HEK293 (cell line): ENCODE measurements around the gene SLC6A3.

Experiments
- CTCF ChIA-PET: fragments of 350-600 bp; formaldehyde crosslinking; extraction: SDS; loops from one replicate; lab custom pipeline; 2021; ENCODE audit warnings: antibody characterized with exemption; lab: Yijun Ruan, JAX
- POLR2A ChIA-PET: fragments of 300-600 bp; formaldehyde crosslinking; extraction: SDS; loops from one replicate; lab custom pipeline; 2020; ENCODE audit warnings: antibody characterized with exemption, inconsistent platforms; lab: Yijun Ruan, JAX
- H3K27ac ChIP-seq: fragments of 200-500 bp; sonication (Bioruptor generic); 2 replicates; pipeline ENCODE4 v1.5.1; 2014; ENCODE audit warnings: low read depth, low read length, control low read depth, inconsistent platforms; ENCODE audit errors: extremely low read depth
- H3K36me3 ChIP-seq, 2 experiments: fragments of 200-500 bp in 1 of 2; sonication (Bioruptor generic) in 1 of 2; 1 replicate in 1 of 2; 2 replicates in 1 of 2; pipeline ENCODE4 v1.5.1; 2014 to 2017; ENCODE audit warnings: inconsistent platforms in 2 of 2, low read length in 2 of 2; ENCODE audit not compliant: control insufficient read depth in 2 of 2, insufficient read depth in 1 of 2
- H3K4me1 ChIP-seq: fragments of 200-500 bp; sonication (Bioruptor generic); 2 replicates; pipeline ENCODE4 v1.5.1; 2014; ENCODE audit warnings: mild to moderate bottlenecking, low read length, inconsistent platforms; ENCODE audit not compliant: control insufficient read depth, insufficient read depth
- H3K4me3 ChIP-seq: 2 replicates; pipeline ENCODE4 v1.5.1; 2011; ENCODE audit warnings: low read depth, mild to moderate bottlenecking, control low read depth, low read length, moderate library complexity
- H3K9me3 ChIP-seq: fragments of 200-500 bp; sonication (Bioruptor generic); 2 replicates; pipeline ENCODE4 v1.5.1; 2014; ENCODE audit warnings: low read depth, low read length, inconsistent platforms; ENCODE audit not compliant: control insufficient read depth, insufficient read depth
- BCL11A ChIP-seq: fragments of 450-650 bp; formaldehyde crosslinking; IDR thresholded peaks from 2 replicates; pipeline ENCODE4 v1.5.1; 2016; ENCODE audit warnings: low read depth, missing biosample characterization, missing genetic modification characterization
- EGR2 ChIP-seq: fragments of 450-650 bp; formaldehyde crosslinking; IDR thresholded peaks from 2 replicates; pipeline ENCODE4 v1.5.1; 2016; ENCODE audit warnings: low read depth, missing biosample characterization, missing genetic modification characterization
- GFI1B ChIP-seq: fragments of 450-650 bp; formaldehyde crosslinking; IDR thresholded peaks from 2 replicates; pipeline ENCODE4 v1.5.1; 2016; ENCODE audit warnings: missing biosample characterization, missing genetic modification characterization
- GLIS2 ChIP-seq: fragments of 450-650 bp; formaldehyde crosslinking; IDR thresholded peaks from 2 replicates; pipeline ENCODE4 v1.5.1; 2016; ENCODE audit warnings: missing biosample characterization, missing genetic modification characterization
- HOXA7 ChIP-seq: sonication (generic); formaldehyde crosslinking; IDR thresholded peaks from 2 replicates; pipeline ENCODE4 v1.8.1; 2022; ENCODE audit warnings: missing genetic modification reagents, borderline replicate concordance
- HOXC10 ChIP-seq: sonication (generic); formaldehyde crosslinking; IDR thresholded peaks from 2 replicates; pipeline ENCODE4 v1.8.1; 2023; ENCODE audit warnings: mild to moderate bottlenecking, missing genetic modification reagents
- MEIS1 ChIP-seq: sonication (generic); formaldehyde crosslinking; IDR thresholded peaks from 2 replicates; pipeline ENCODE4 v1.8.1; 2022; ENCODE audit warnings: missing genetic modification reagents, mild to moderate bottlenecking, borderline replicate concordance
- OSR2 ChIP-seq: fragments of 450-650 bp; formaldehyde crosslinking; IDR thresholded peaks from 2 replicates; pipeline ENCODE4 v1.5.1; 2016; ENCODE audit warnings: missing biosample characterization, missing genetic modification characterization
- ZBTB1 ChIP-seq: fragments of 450-650 bp; formaldehyde crosslinking; IDR thresholded peaks from 2 replicates; pipeline ENCODE4 v1.5.1; 2016; ENCODE audit warnings: missing biosample characterization, missing genetic modification characterization
- ZEB2 ChIP-seq: fragments of 450-650 bp; formaldehyde crosslinking; IDR thresholded peaks from 2 replicates; pipeline ENCODE4 v1.5.1; 2016; ENCODE audit warnings: missing biosample characterization, missing genetic modification characterization
- ZNF146 ChIP-seq: fragments of 450-650 bp; formaldehyde crosslinking; IDR thresholded peaks from 2 replicates; pipeline ENCODE4 v1.5.1; 2016; ENCODE audit warnings: missing biosample characterization, missing genetic modification characterization
- ZNF157 ChIP-seq: fragments of 450-650 bp; formaldehyde crosslinking; IDR thresholded peaks from 2 replicates; pipeline ENCODE4 v1.5.1; 2016; ENCODE audit warnings: missing biosample characterization, missing genetic modification characterization
- ZNF530 ChIP-seq: fragments of 450-650 bp; formaldehyde crosslinking; IDR thresholded peaks from 2 replicates; pipeline ENCODE4 v1.5.1; 2016; ENCODE audit warnings: low read depth, missing biosample characterization, missing genetic modification characterization
- ZNF658 ChIP-seq: fragments of 450-650 bp; formaldehyde crosslinking; IDR thresholded peaks from 2 replicates; pipeline ENCODE4; 2016; ENCODE audit warnings: missing biosample characterization, missing genetic modification characterization
- ZNF664 ChIP-seq: fragments of 450-650 bp; formaldehyde crosslinking; IDR thresholded peaks from 2 replicates; pipeline ENCODE4 v1.5.1; 2016; ENCODE audit warnings: missing biosample characterization, missing genetic modification characterization
- ZNF837 ChIP-seq: fragments of 450-650 bp; formaldehyde crosslinking; IDR thresholded peaks from 2 replicates; pipeline ENCODE4 v1.5.1; 2016; ENCODE audit warnings: missing biosample characterization, missing genetic modification characterization
- TF ChIP-seq, protein P1 (sequence below): fragments of 450-650 bp; formaldehyde crosslinking; IDR thresholded peaks from 2 replicates; pipeline ENCODE4 v1.5.1; 2016; ENCODE audit warnings: missing biosample characterization, missing genetic modification characterization
- TF ChIP-seq, protein P2 (sequence below): fragments of 450-650 bp; formaldehyde crosslinking; IDR thresholded peaks from 2 replicates; pipeline ENCODE4 v1.5.1; 2016; ENCODE audit warnings: missing biosample characterization, missing genetic modification characterization
- TF ChIP-seq, protein P3 (sequence below): fragments of 450-650 bp; formaldehyde crosslinking; IDR thresholded peaks from 2 replicates; pipeline ENCODE4 v1.5.1; 2016; ENCODE audit warnings: missing biosample characterization, missing genetic modification characterization
- TF ChIP-seq, protein P4 (sequence below): fragments of 450-650 bp; formaldehyde crosslinking; IDR thresholded peaks from 2 replicates; pipeline ENCODE4 v1.5.1; 2016; ENCODE audit warnings: missing biosample characterization, missing genetic modification characterization
- TF ChIP-seq, protein P5 (sequence below): fragments of 450-650 bp; formaldehyde crosslinking; IDR thresholded peaks from 2 replicates; pipeline ENCODE4 v1.5.1; 2016; ENCODE audit warnings: missing biosample characterization, missing genetic modification characterization, borderline replicate concordance
- TF ChIP-seq, protein P6 (sequence below): fragments of 450-650 bp; IDR thresholded peaks from 2 replicates; pipeline ENCODE4 v1.5.1; 2018; ENCODE audit warnings: missing biosample characterization, missing genetic modification characterization
- TF ChIP-seq, protein P7 (sequence below): IDR thresholded peaks from 2 replicates; pipeline ENCODE4 v1.6.1; 2011; ENCODE audit warnings: mild to moderate bottlenecking, low read depth, low read length, borderline replicate concordance

SLC6A3 gene

DNA sequence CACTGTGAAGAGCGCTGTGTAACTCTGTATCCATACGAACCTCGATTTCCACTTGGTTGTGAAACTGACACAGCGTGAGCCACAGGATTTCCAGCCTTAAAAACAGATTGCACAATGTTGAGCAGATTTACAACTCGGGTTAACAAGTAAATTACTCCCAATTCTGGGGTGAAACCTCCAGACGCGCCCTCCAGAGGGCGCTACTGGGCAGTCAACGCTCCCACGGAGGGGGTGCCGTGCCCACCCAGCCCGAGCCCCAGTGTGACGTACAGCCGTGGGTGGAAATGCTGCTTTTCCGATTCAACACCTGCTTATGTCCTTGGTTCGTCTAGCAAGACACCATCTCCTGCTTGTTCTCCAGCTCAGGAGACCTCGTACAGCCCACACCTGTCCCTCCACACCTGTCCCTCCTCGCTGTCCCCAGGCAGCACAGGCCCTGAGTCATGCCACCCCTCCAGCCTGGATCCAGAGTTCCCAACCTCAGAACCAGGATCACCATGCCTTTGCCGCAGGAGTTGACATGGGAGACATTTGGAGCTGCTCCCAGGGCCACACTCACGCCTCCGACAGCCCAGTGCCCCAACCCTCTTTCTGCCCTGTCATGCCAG is 34.4 kb upstream of the SLC6A3 start:
- TF ChIP-seq, protein P1, sequence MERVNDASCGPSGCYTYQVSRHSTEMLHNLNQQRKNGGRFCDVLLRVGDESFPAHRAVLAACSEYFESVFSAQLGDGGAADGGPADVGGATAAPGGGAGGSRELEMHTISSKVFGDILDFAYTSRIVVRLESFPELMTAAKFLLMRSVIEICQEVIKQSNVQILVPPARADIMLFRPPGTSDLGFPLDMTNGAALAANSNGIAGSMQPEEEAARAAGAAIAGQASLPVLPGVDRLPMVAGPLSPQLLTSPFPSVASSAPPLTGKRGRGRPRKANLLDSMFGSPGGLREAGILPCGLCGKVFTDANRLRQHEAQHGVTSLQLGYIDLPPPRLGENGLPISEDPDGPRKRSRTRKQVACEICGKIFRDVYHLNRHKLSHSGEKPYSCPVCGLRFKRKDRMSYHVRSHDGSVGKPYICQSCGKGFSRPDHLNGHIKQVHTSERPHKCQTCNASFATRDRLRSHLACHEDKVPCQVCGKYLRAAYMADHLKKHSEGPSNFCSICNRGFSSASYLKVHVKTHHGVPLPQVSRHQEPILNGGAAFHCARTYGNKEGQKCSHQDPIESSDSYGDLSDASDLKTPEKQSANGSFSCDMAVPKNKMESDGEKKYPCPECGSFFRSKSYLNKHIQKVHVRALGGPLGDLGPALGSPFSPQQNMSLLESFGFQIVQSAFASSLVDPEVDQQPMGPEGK: peak; percentile 64
- TF ChIP-seq, protein P2, sequence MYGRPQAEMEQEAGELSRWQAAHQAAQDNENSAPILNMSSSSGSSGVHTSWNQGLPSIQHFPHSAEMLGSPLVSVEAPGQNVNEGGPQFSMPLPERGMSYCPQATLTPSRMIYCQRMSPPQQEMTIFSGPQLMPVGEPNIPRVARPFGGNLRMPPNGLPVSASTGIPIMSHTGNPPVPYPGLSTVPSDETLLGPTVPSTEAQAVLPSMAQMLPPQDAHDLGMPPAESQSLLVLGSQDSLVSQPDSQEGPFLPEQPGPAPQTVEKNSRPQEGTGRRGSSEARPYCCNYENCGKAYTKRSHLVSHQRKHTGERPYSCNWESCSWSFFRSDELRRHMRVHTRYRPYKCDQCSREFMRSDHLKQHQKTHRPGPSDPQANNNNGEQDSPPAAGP: no peak
- TF ChIP-seq ZNF664 (no peak), GLIS2 (no peak), OSR2 (tag by site-specific recombination) (no peak), ZNF146 (tag by site-specific recombination) (no peak), ZEB2 (0 out of 2 replicates have a peak, but pooled peaks have one; percentile 27), HOXA7 (CRISPR knock-in tag) (no peak), GFI1B (tag by site-specific recombination) (no peak), ZNF658 (tag by site-specific recombination) (no peak), ZBTB1 (tag by site-specific recombination) (no peak), EGR2 (tag by site-specific recombination) (peak; percentile 25; the same call in 1 of the 2 replicates), BCL11A (no peak), MEIS1 (CRISPR knock-in tag) (no peak), ZNF530 (tag by site-specific recombination) (no peak), HOXC10 (CRISPR knock-in tag) (no peak), ZNF837 (no peak), ZNF157 (tag by site-specific recombination) (no peak)
- TF ChIP-seq, protein P3, sequence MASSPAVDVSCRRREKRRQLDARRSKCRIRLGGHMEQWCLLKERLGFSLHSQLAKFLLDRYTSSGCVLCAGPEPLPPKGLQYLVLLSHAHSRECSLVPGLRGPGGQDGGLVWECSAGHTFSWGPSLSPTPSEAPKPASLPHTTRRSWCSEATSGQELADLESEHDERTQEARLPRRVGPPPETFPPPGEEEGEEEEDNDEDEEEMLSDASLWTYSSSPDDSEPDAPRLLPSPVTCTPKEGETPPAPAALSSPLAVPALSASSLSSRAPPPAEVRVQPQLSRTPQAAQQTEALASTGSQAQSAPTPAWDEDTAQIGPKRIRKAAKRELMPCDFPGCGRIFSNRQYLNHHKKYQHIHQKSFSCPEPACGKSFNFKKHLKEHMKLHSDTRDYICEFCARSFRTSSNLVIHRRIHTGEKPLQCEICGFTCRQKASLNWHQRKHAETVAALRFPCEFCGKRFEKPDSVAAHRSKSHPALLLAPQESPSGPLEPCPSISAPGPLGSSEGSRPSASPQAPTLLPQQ: no peak
- TF ChIP-seq, protein P4, sequence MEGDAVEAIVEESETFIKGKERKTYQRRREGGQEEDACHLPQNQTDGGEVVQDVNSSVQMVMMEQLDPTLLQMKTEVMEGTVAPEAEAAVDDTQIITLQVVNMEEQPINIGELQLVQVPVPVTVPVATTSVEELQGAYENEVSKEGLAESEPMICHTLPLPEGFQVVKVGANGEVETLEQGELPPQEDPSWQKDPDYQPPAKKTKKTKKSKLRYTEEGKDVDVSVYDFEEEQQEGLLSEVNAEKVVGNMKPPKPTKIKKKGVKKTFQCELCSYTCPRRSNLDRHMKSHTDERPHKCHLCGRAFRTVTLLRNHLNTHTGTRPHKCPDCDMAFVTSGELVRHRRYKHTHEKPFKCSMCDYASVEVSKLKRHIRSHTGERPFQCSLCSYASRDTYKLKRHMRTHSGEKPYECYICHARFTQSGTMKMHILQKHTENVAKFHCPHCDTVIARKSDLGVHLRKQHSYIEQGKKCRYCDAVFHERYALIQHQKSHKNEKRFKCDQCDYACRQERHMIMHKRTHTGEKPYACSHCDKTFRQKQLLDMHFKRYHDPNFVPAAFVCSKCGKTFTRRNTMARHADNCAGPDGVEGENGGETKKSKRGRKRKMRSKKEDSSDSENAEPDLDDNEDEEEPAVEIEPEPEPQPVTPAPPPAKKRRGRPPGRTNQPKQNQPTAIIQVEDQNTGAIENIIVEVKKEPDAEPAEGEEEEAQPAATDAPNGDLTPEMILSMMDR: peak; percentile 58
- TF ChIP-seq, protein P5, sequence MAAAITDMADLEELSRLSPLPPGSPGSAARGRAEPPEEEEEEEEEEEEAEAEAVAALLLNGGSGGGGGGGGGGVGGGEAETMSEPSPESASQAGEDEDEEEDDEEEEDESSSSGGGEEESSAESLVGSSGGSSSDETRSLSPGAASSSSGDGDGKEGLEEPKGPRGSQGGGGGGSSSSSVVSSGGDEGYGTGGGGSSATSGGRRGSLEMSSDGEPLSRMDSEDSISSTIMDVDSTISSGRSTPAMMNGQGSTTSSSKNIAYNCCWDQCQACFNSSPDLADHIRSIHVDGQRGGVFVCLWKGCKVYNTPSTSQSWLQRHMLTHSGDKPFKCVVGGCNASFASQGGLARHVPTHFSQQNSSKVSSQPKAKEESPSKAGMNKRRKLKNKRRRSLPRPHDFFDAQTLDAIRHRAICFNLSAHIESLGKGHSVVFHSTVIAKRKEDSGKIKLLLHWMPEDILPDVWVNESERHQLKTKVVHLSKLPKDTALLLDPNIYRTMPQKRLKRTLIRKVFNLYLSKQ (tag by site-specific recombination): no peak
- TF ChIP-seq, protein P6, sequence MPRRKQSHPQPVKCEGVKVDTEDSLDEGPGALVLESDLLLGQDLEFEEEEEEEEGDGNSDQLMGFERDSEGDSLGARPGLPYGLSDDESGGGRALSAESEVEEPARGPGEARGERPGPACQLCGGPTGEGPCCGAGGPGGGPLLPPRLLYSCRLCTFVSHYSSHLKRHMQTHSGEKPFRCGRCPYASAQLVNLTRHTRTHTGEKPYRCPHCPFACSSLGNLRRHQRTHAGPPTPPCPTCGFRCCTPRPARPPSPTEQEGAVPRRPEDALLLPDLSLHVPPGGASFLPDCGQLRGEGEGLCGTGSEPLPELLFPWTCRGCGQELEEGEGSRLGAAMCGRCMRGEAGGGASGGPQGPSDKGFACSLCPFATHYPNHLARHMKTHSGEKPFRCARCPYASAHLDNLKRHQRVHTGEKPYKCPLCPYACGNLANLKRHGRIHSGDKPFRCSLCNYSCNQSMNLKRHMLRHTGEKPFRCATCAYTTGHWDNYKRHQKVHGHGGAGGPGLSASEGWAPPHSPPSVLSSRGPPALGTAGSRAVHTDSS: no peak
- TF ChIP-seq, protein P7, sequence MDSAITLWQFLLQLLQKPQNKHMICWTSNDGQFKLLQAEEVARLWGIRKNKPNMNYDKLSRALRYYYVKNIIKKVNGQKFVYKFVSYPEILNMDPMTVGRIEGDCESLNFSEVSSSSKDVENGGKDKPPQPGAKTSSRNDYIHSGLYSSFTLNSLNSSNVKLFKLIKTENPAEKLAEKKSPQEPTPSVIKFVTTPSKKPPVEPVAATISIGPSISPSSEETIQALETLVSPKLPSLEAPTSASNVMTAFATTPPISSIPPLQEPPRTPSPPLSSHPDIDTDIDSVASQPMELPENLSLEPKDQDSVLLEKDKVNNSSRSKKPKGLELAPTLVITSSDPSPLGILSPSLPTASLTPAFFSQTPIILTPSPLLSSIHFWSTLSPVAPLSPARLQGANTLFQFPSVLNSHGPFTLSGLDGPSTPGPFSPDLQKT: no peak
- no peaks in the 10 kb centered on the region for H3K9me3 ChIP-seq
- ChIA-PET POLR2A (no interaction called here), CTCF (interaction anchor here (0.6 to 3.3 kb wide), 20 partner anchors 10 to 609 kb away, joined by 3 to 20 read pairs (median 4); no protein-coding TSS in a partner anchor)
- H3K27ac ChIP-seq: no peak overlapping the region
- H3K4me1 ChIP-seq: no peaks in the 10 kb centered on the region
- no peak overlapping the region for H3K4me3 ChIP-seq
- peaks cover 7 to 69% of the 10 kb centered on the region in 2 experiments; a peak in 2 of 3 replicates for H3K36me3 ChIP-seq
